ENCODE measurements around the gene PGAM1.

DNA sequence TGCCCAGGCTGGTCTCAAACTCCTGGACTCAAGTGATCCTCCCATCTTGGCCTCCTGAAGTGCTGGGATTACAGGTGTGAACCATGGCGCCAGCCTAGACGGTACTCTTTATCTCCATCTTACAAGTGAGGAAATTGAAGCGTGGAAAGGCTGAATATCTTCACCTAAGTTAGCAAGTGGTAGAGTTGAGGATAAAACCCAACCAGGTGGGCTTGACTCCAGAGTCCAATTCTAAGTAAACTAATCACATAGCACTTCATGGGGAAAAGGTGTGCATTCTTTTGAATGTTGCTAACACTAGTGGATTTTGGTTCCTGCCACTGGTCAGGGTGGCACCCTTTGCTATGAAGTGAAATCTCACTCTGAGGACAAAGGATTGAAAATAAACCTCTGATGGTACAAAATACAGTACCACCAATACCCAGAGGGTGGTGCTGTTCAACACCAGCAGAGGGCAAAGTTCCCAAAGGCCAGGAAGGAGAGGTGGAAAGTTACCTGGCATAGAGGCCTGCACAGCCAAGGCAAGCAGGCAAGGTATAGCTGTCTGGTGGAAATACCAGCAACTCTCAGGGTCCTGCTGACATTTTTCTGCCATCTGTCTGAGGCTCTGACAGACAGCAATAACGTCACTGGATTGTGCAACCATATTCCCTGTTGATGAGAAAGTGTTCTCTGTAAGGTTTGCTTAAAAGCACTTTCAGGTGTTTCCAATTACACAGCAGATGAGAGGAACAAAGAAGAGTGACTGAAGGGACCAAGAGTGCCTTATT, 37.6 kb downstream of the PGAM1 start:
- TF ChIP-seq, protein P1, sequence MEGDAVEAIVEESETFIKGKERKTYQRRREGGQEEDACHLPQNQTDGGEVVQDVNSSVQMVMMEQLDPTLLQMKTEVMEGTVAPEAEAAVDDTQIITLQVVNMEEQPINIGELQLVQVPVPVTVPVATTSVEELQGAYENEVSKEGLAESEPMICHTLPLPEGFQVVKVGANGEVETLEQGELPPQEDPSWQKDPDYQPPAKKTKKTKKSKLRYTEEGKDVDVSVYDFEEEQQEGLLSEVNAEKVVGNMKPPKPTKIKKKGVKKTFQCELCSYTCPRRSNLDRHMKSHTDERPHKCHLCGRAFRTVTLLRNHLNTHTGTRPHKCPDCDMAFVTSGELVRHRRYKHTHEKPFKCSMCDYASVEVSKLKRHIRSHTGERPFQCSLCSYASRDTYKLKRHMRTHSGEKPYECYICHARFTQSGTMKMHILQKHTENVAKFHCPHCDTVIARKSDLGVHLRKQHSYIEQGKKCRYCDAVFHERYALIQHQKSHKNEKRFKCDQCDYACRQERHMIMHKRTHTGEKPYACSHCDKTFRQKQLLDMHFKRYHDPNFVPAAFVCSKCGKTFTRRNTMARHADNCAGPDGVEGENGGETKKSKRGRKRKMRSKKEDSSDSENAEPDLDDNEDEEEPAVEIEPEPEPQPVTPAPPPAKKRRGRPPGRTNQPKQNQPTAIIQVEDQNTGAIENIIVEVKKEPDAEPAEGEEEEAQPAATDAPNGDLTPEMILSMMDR (conservative IDR thresholded peaks at IDR 0.05): peak; percentile 91
- TF ChIP-seq ZFX (IDR thresholded peaks at IDR 0.05): no peak

Data from C4-2B (cell line).